Measurements from ENCODE around the gene TMEM165. TPM values are rescaled to one million over a fixed set of nuclear protein-coding genes. Genes with fewer than 3 reads are reported as not detected.
A peak's percentile ranks its signal among the peaks of the same experiment; 100 is the strongest.

The TMEM165 gene
- total RNA-seq, 4 donors from 2014 or later: 175 to 226 (median 189) TPM

GRCh38 chr4:55435141-55435841 is 39.5 kb downstream of the TMEM165 start:
- TF ChIP-seq POLR2A (IDR thresholded peaks at IDR 0.05) (no peak), CTCF (IDR thresholded peaks at IDR 0.05) (peak in 2 of 6 experiments; percentile 5 to 6)
- intact Hi-C loops (cut with DNase I): no loop called here
- DNase-seq: no peak
- Histone ChIP-seq H3K36me3 (peaks cover 11 to 24% of the 10 kb centered on the region in 2 donors), H3K9me3 (no peaks in the 10 kb centered on the region), H3K4me3 (replicated peaks in 1 of 3) (no peak overlapping the region), H3K4me1 (no peaks in the 10 kb centered on the region), H3K27ac (no peak overlapping the region), H3K27me3 (no peaks in the 10 kb centered on the region)
- 58 to 76% methylated on average over 3 of the region's 3 CpGs for WGBS, 2 donors

GRCh38 chr4:55437356-55437796 is 41.6 kb downstream of the TMEM165 start:
- Histone ChIP-seq H3K4me1 (no peaks in the 10 kb centered on the region), H3K27me3 (no peaks in the 10 kb centered on the region), H3K4me3 (replicated peaks in 1 of 3) (no peak overlapping the region), H3K27ac (no peak overlapping the region), H3K9me3 (no peaks in the 10 kb centered on the region), H3K36me3 (peaks cover 11 to 34% of the 10 kb centered on the region in 2 donors)
- WGBS, 2 donors: 93 to 97% methylated on average over 5 of the region's 5 CpGs
- TF ChIP-seq CTCF (IDR thresholded peaks at IDR 0.05) (no peak), POLR2A (IDR thresholded peaks at IDR 0.05) (no peak)
- no peak for DNase-seq
- intact Hi-C loops (cut with DNase I): no loop called here

GRCh38 chr4:55437823-55438222 is 42.1 kb downstream of the TMEM165 start:
- WGBS, 2 donors: 81 to 84% methylated on average over 3 of the region's 3 CpGs
- H3K9me3 ChIP-seq: no peaks in the 10 kb centered on the region
- TF ChIP-seq CTCF (IDR thresholded peaks at IDR 0.05): no peak
- intact Hi-C loops (cut with DNase I): no loop called here
- no peak for DNase-seq
- H3K4me3 ChIP-seq (replicated peaks in 1 of 3): no peak overlapping the region
- no peak overlapping the region for H3K27ac ChIP-seq
- no peaks in the 10 kb centered on the region for H3K4me1 ChIP-seq
- H3K27me3 ChIP-seq: no peaks in the 10 kb centered on the region
- peaks cover 11 to 34% of the 10 kb centered on the region in 2 donors for H3K36me3 ChIP-seq

GRCh38 chr4:55438314-55438713 is 42.6 kb downstream of the TMEM165 start:
- H3K4me1 ChIP-seq: no peaks in the 10 kb centered on the region

More at GRCh38 chr4:55438314-55438713, 42.6 kb downstream of the TMEM165 start:
- no peaks in the 10 kb centered on the region for H3K27me3 ChIP-seq
- TF ChIP-seq POLR2A (IDR thresholded peaks at IDR 0.05) (no peak), CTCF (IDR thresholded peaks at IDR 0.05) (no peak)
- WGBS, 2 donors: 96 to 97% methylated on average over 2 of the region's 2 CpGs
- H3K9me3 ChIP-seq: no peaks in the 10 kb centered on the region
- H3K4me3 ChIP-seq (replicated peaks in 1 of 3): no peak overlapping the region
- intact Hi-C loops (cut with DNase I): no loop called here
- no peak overlapping the region for H3K27ac ChIP-seq
- H3K36me3 ChIP-seq: peaks cover 11 to 34% of the 10 kb centered on the region in 2 donors
- no peak for DNase-seq
